Duodenal mucosa (tissue), 2 donors: ENCODE data around the gene NPNT.

Experiments
- H3K27ac ChIP-seq: one replicate; pipeline ENCODE4 v1.7.0; 2013; ENCODE audit warnings: low read depth, low read length
- H3K27me3 ChIP-seq, 2 donors: one replicate each; pipeline ENCODE4 v1.7.0; 2013; ENCODE audit warnings: low read length in 2 of 2, control low read depth in 1 of 2; ENCODE audit not compliant: insufficient read depth in 2 of 2, control insufficient read depth in 1 of 2
- H3K36me3 ChIP-seq, 2 donors: one replicate each; pipeline ENCODE4 v1.7.0; 2013; ENCODE audit warnings: low read length in 2 of 2, control low read depth in 1 of 2; ENCODE audit not compliant: insufficient read depth in 2 of 2, control insufficient read depth in 1 of 2
- H3K4me1 ChIP-seq, 2 donors: one replicate each; pipeline ENCODE4 v1.7.0; 2013; ENCODE audit warnings: low read length in 2 of 2, control low read depth in 1 of 2; ENCODE audit not compliant: insufficient read depth in 2 of 2, control insufficient read depth in 1 of 2
- H3K4me3 ChIP-seq, 2 donors: one replicate each; pipeline ENCODE4 v1.7.0; 2013; ENCODE audit warnings: low read length in 2 of 2, low read depth in 1 of 2
- H3K9ac ChIP-seq, 2 donors: one replicate each; pipeline ENCODE4 v1.7.0; 2013; ENCODE audit warnings: low read length in 2 of 2, low read depth in 1 of 2
- H3K9me3 ChIP-seq, 2 donors: one replicate each; pipeline ENCODE4 v1.7.0; 2013; ENCODE audit warnings: low read length in 2 of 2, control low read depth in 1 of 2; ENCODE audit not compliant: control insufficient read depth in 1 of 2

Gene NPNT

DNA sequence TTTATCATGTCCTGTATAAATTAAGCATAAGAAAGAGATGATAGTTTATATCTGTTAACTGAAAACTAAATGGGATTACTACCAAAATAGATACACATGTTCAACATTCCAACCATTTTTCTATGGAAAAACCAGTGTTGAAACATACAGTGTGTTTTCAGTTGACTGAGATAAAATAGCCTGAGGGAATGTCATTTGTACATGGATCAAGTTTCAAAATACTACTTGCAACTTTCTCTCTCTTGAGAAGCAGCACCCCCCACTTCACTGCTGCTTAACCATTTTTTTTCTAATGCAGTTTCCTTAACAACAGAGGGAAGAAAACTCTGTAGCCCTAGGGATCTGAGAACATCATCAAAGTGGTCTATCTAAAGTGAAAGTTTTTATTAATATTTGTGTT, 70.8 kb downstream of the NPNT start:
- Histone ChIP-seq H3K27me3 (no peaks in the 10 kb centered on the region), H3K4me1 (peaks cover 0 to 14% of the 10 kb centered on the region in 2 donors), H3K4me3 (no peak overlapping the region), H3K27ac (no peak overlapping the region), H3K36me3 (no peaks in the 10 kb centered on the region), H3K9ac (no peak overlapping the region), H3K9me3 (no peaks in the 10 kb centered on the region)

- no peaks in the 10 kb centered on the region for H3K36me3 ChIP-seq
- H3K9me3 ChIP-seq = no peaks in the 10 kb centered on the region
- no peak overlapping the region for H3K27ac ChIP-seq
- H3K9ac ChIP-seq = no peak overlapping the region
- H3K4me3 ChIP-seq = no peak overlapping the region
- no peaks in the 10 kb centered on the region for H3K27me3 ChIP-seq
- peaks cover 0 to 15% of the 10 kb centered on the region in 2 donors for H3K4me1 ChIP-seq
Observed at GRCh38 chr4:105967058-105967658, 71.9 kb downstream of the NPNT start.

- Histone ChIP-seq H3K27ac (no peak overlapping the region), H3K36me3 (no peaks in the 10 kb centered on the region), H3K27me3 (no peaks in the 10 kb centered on the region), H3K9ac (no peak overlapping the region), H3K9me3 (no peaks in the 10 kb centered on the region), H3K4me3 (no peak overlapping the region), H3K4me1 (peaks cover 0 to 15% of the 10 kb centered on the region in 2 donors)
Observed at GRCh38 chr4:105969575-105969974, 74.3 kb downstream of the NPNT start.

DNA sequence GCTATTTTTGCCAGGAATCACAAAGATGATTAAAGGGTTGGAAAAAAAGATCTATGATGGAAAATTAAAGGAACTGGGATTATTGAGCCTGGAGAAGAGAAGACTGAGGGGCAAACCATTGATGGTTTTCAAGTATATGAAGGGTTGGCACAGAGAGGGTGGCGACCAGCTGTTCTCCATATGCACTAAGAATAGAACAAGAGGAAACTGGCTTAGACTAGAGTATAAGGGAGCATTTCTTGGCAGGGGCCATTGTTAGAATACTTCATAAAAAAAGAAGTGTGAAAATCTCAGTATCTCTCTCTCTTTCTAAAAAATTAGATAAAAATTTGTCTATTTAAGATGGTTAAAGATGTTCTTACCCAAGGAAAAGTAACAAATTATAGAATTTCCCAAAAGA, 75.1 kb downstream of the NPNT start:
- no peak overlapping the region for H3K4me3 ChIP-seq
- no peaks in the 10 kb centered on the region for H3K27me3 ChIP-seq
- peaks cover 0 to 15% of the 10 kb centered on the region in 2 donors for H3K4me1 ChIP-seq
- no peak overlapping the region for H3K9ac ChIP-seq
- no peaks in the 10 kb centered on the region for H3K36me3 ChIP-seq
- H3K9me3 ChIP-seq = no peaks in the 10 kb centered on the region
- no peak overlapping the region for H3K27ac ChIP-seq

DNA sequence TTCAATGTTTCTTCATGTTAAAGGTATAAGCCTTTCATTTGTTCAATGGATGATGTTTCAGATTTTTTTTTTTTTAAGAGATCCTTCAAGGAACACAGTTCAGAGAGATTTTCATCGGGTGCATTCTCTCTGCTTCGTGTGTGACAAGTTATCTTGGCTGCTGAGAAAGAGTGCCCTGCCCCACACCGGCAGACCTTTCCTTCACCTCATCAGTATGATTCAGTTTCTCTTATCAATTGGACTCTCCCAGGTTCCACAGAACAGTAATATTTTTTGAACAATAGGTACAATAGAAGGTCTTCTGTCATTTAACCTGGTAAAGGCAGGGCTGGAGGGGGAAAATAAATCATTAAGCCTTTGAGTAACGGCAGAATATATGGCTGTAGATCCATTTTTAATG, 75.8 kb downstream of the NPNT start:
- no peak overlapping the region for H3K4me3 ChIP-seq
- no peak overlapping the region for H3K9ac ChIP-seq
- H3K36me3 ChIP-seq = no peaks in the 10 kb centered on the region
- no peaks in the 10 kb centered on the region for H3K27me3 ChIP-seq
- H3K9me3 ChIP-seq = no peaks in the 10 kb centered on the region
- H3K27ac ChIP-seq = no peak overlapping the region
- H3K4me1 ChIP-seq = peaks cover 0 to 15% of the 10 kb centered on the region in 2 donors

DNA sequence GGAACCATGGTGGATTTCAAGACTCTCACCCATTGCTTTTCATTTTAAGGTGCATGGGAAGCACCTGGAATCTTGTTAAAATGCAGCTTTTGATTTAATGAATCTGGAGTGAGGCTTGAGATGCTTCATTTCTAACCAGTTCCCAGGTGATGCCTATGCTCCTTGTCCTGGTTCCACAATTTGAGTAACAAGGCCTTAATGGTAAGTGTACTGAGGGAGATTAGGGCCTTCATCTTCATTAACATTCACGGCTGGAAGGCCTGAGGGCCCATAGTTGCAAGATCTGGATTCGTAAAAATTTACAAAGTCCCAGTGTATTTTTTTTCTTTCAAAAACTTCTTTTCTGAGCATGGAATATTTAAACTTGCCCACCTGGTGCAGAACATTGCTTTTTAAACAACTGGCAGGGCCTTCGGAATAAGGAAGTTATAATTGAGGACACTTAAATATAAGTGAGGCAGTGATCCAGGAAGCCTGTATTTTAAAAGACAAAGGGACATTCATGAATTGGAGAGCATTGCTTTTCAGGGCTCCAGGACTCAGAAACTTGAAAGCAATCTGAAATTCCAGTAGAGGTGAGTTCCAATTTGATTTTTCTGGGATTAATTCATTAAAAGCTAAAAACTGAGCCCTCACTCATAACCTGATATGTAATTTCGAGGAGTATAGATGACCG, 77.8 kb downstream of the NPNT start:
- Histone ChIP-seq H3K9ac (no peak overlapping the region), H3K27ac (no peak overlapping the region), H3K9me3 (no peaks in the 10 kb centered on the region), H3K4me3 (no peak overlapping the region), H3K4me1 (peaks cover 0 to 15% of the 10 kb centered on the region in 2 donors), H3K36me3 (no peaks in the 10 kb centered on the region), H3K27me3 (no peaks in the 10 kb centered on the region)

- H3K36me3 ChIP-seq = no peaks in the 10 kb centered on the region
Observed at GRCh38 chr4:105976915-105977314, 81.6 kb downstream of the NPNT start.

DNA sequence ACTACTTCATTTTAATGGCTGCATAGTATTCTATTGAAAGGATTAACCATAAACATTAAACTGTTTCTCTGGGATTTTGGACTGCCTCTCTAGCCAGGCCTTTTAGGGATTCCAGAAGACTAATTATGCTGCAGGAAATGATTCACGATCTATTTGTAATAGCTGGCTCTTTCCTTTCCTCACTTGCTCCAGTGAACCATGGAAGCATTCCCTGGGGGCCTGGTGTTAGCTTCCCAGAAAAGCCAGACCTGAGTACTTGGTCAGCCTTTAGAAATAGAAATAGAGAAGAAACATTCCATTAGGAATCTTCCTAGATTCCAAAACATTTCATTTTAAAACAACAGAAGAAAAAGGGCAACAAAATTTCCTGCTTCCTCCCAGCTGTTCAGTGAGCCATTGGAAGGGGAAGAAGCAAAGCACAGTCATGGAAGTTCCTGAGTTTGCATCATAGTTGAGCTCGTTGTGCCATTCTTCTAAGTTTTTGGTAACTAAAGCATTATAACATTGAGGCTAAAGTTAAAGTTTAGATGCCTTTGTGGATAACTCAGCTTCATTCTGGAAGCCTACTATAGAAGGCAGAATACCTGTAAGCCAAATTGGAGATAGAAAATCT, 83.5 kb downstream of the NPNT start:
- Histone ChIP-seq H3K27me3 (no peaks in the 10 kb centered on the region), H3K9ac (no peak overlapping the region), H3K27ac (no peak overlapping the region), H3K4me3 (no peak overlapping the region), H3K9me3 (no peaks in the 10 kb centered on the region), H3K4me1 (no peaks in the 10 kb centered on the region), H3K36me3 (no peaks in the 10 kb centered on the region)

More at GRCh38 chr4:105976915-105977314, 81.6 kb downstream of the NPNT start:
- H3K4me3 ChIP-seq = no peak overlapping the region
- H3K27me3 ChIP-seq = no peaks in the 10 kb centered on the region
- no peak overlapping the region for H3K9ac ChIP-seq
- no peaks in the 10 kb centered on the region for H3K4me1 ChIP-seq
- no peak overlapping the region for H3K27ac ChIP-seq
- H3K9me3 ChIP-seq = no peaks in the 10 kb centered on the region

GRCh38 chr4:105979506-105979905, 84.2 kb downstream of the NPNT start:
- Histone ChIP-seq H3K9me3 (no peaks in the 10 kb centered on the region), H3K9ac (no peak overlapping the region), H3K27me3 (no peaks in the 10 kb centered on the region), H3K27ac (no peak overlapping the region), H3K4me1 (no peaks in the 10 kb centered on the region), H3K4me3 (no peak overlapping the region), H3K36me3 (no peaks in the 10 kb centered on the region)

DNA sequence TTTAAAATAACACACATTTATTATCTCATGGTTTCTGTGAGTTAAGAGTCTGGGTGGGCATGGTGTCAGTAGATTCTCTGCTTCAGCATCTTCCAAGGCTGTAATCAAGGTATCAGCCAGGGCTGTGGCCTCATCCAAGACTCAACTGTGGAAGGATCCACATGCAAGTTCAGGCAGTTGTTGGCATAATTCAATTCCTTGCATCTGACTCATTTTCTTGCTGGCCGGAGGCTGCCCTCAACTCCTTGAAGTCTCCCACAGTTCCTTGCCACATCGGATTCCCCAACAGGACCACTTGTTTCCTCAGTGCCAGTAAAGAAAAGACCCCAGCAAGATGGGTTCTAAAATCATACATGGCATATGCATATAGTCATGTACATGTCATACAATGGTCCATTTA, 93.4 kb downstream of the NPNT start:
- Histone ChIP-seq H3K4me3 (no peak overlapping the region), H3K27me3 (no peaks in the 10 kb centered on the region), H3K27ac (no peak overlapping the region), H3K4me1 (no peaks in the 10 kb centered on the region), H3K36me3 (no peaks in the 10 kb centered on the region), H3K9me3 (no peaks in the 10 kb centered on the region), H3K9ac (no peak overlapping the region)
